Mesendoderm (in vitro differentiated cells): Measurements from ENCODE around the gene DNAH10.

ENCODE experiments used
- DNase-seq: peaks from one replicate; pipeline ENCODE4 v3.0.0; 2013
- H2AK5ac ChIP-seq: 2 replicates; pipeline ENCODE4 v1.6.1; 2013; ENCODE audit warnings: low read length, inconsistent platforms
- H2BK120ac ChIP-seq: 2 replicates; pipeline ENCODE4 v1.6.1; 2013; ENCODE audit warnings: low read depth, mild to moderate bottlenecking, low read length, moderate library complexity, mixed read lengths
- H2BK15ac ChIP-seq: replicated peaks from 2 replicates; pipeline ENCODE4 v1.6.1; 2013; ENCODE audit warnings: low read depth, mild to moderate bottlenecking, moderate library complexity
- H2BK5ac ChIP-seq: 2 replicates; pipeline ENCODE4 v1.6.1; 2013; ENCODE audit warnings: low read length, inconsistent platforms
- H3K18ac ChIP-seq: 2 replicates; pipeline ENCODE4 v1.6.1; 2013; ENCODE audit warnings: mild to moderate bottlenecking, low read length, mixed read lengths
- H3K23ac ChIP-seq: one replicate; pipeline ENCODE4 v1.6.1; 2013; ENCODE audit warnings: low read length
- H3K27ac ChIP-seq: 2 replicates; pipeline ENCODE4 v1.5.1; 2013; ENCODE audit warnings: low read depth, mild to moderate bottlenecking, inconsistent platforms, low read length, moderate library complexity
- H3K27me3 ChIP-seq: 2 replicates; pipeline ENCODE4 v1.6.1; 2013; ENCODE audit warnings: low read length, control low read depth, mild to moderate bottlenecking, inconsistent platforms; ENCODE audit not compliant: insufficient read depth, poor library complexity
- H3K36me3 ChIP-seq: 2 replicates; pipeline ENCODE4 v1.6.1; 2013; ENCODE audit warnings: low read length, inconsistent platforms; ENCODE audit not compliant: control insufficient read depth, insufficient read depth
- H3K4ac ChIP-seq: one replicate; pipeline ENCODE4 v1.6.1; 2013; ENCODE audit warnings: low read depth, mild to moderate bottlenecking, low read length, moderate library complexity
- H3K4me1 ChIP-seq: 2 replicates; pipeline ENCODE4 v1.6.1; 2013; ENCODE audit warnings: low read depth, low read length, inconsistent platforms; ENCODE audit not compliant: control insufficient read depth
- H3K4me2 ChIP-seq: 2 replicates; pipeline ENCODE4 v1.6.1; 2013; ENCODE audit warnings: low read length
- H3K4me3 ChIP-seq: 2 replicates; pipeline ENCODE4 v1.5.1; 2013; ENCODE audit warnings: mild to moderate bottlenecking, low read length
- H3K56ac ChIP-seq: one replicate; pipeline ENCODE4 v1.6.1; 2013; ENCODE audit warnings: low read length
- H3K79me1 ChIP-seq: 2 replicates; pipeline ENCODE4 v1.6.1; 2013; ENCODE audit warnings: low read length, inconsistent platforms
- H3K79me2 ChIP-seq: 2 replicates; pipeline ENCODE4 v1.6.1; 2013; ENCODE audit warnings: mild to moderate bottlenecking, low read length; ENCODE audit not compliant: control insufficient read depth, insufficient read depth
- H3K9ac ChIP-seq: 2 replicates; pipeline ENCODE4 v1.6.1; 2013; ENCODE audit warnings: low read length, inconsistent platforms
- H4K5ac ChIP-seq: one replicate; pipeline ENCODE4 v1.6.1; 2013; ENCODE audit warnings: low read length
- H4K8ac ChIP-seq: one replicate; pipeline ENCODE4 v1.6.1; 2013; ENCODE audit warnings: low read depth, mild to moderate bottlenecking, control low read depth, low read length, moderate library complexity
- WGBS: extraction: QIAGEN DNeasy Blood & Tissue Kit; methylation state at CpG from one replicate; pipeline ENCODE4 v1.1.7; 2013; ENCODE audit warnings: low lambda C conversion rate, missing lambda C conversion rate; ENCODE audit not compliant: insufficient coverage; ENCODE audit errors: extremely low coverage; 5-methylcytosine and 5-hydroxymethylcytosine counted together

The DNAH10 gene

DNA sequence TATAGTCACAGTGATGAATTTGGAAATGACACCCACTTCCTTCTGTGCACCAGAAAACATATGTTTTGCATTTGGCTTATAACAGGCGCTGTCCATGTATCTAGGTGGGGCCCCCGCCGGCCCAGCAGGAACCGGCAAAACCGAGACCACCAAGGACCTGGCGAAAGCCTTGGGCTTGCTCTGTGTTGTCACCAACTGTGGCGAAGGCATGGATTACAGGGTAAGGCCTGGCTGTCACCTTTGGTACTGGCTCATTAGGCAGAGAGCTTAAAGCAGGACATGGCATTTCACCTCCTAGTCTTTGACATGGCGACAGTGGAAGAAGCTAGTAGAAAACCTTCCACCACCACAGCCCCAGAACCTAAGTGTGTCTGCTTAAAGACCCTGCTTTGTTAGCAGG lies 85.8 kb downstream of the DNAH10 start:
- DNase-seq: no peak
- no peaks in the 10 kb centered on the region for H3K79me1 ChIP-seq
- H3K23ac ChIP-seq: no peak overlapping the region
- no peak overlapping the region for H4K5ac ChIP-seq
- no peak overlapping the region for H2BK5ac ChIP-seq
- H3K27me3 ChIP-seq: no peaks in the 10 kb centered on the region
- no peak overlapping the region for H3K27ac ChIP-seq
- H2AK5ac ChIP-seq: no peak overlapping the region
- no peaks in the 10 kb centered on the region for H3K4me1 ChIP-seq
- H4K8ac ChIP-seq: no peak overlapping the region
- H3K4ac ChIP-seq: no peak overlapping the region
- H3K36me3 ChIP-seq: no peaks in the 10 kb centered on the region
- no peak overlapping the region for H3K9ac ChIP-seq
- no peaks in the 10 kb centered on the region for H3K79me2 ChIP-seq
- no peak overlapping the region for H3K56ac ChIP-seq
- WGBS: no CpG with 5 or more reads among the region's 8 CpGs
- H3K4me3 ChIP-seq: no peak overlapping the region
- no peak overlapping the region for H3K4me2 ChIP-seq
- no peak overlapping the region for H2BK15ac ChIP-seq
- H2BK120ac ChIP-seq: no peak overlapping the region
- H3K18ac ChIP-seq: no peak overlapping the region

DNA sequence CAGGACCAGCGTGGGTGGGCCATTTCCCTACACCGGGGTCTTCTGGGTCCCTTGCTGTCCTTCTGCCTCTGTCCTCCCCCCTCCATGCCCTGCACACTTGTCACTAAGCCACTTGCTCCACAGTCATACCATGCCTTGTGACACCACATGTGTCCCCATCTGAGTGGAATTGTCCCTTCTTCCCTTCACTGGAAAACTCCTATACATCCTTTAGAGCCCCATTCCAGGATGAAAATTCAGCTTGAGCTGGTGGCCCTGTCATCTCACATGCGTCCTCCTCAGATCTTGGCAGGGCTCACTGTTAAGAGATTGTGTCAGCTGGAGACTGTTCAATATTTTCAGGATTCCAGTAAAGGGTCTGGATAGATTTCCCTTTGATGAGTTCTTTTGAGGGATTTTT lies 87.4 kb downstream of the DNAH10 start:
- Histone ChIP-seq H2BK5ac (no peak overlapping the region), H3K4me2 (no peak overlapping the region), H3K4ac (no peak overlapping the region), H3K79me1 (no peaks in the 10 kb centered on the region), H3K23ac (no peak overlapping the region), H3K4me3 (no peak overlapping the region), H2BK120ac (no peak overlapping the region), H4K8ac (no peak overlapping the region), H3K27ac (no peak overlapping the region), H3K4me1 (no peaks in the 10 kb centered on the region), H2BK15ac (no peak overlapping the region), H3K56ac (no peak overlapping the region), H3K9ac (no peak overlapping the region), H4K5ac (no peak overlapping the region), H3K27me3 (no peaks in the 10 kb centered on the region), H3K36me3 (no peaks in the 10 kb centered on the region), H2AK5ac (no peak overlapping the region), H3K18ac (no peak overlapping the region), H3K79me2 (no peaks in the 10 kb centered on the region)
- no peak for DNase-seq
- WGBS: no CpG with 5 or more reads among the region's 3 CpGs

GRCh38 chr12:123850246-123851134 lies 88.4 kb downstream of the DNAH10 start:
- no peaks in the 10 kb centered on the region for H3K36me3 ChIP-seq
- no peak for DNase-seq
- H2AK5ac ChIP-seq: no peak overlapping the region
- H3K27me3 ChIP-seq: no peaks in the 10 kb centered on the region
- H3K27ac ChIP-seq: no peak overlapping the region
- no peak overlapping the region for H2BK5ac ChIP-seq
- H3K4me3 ChIP-seq: no peak overlapping the region
- no peak overlapping the region for H3K4me2 ChIP-seq
- no peak overlapping the region for H3K9ac ChIP-seq
- H4K5ac ChIP-seq: no peak overlapping the region
- no peak overlapping the region for H4K8ac ChIP-seq
- no peaks in the 10 kb centered on the region for H3K4me1 ChIP-seq
- no peak overlapping the region for H3K18ac ChIP-seq
- no peak overlapping the region for H3K23ac ChIP-seq
- H2BK120ac ChIP-seq: no peak overlapping the region
- H3K56ac ChIP-seq: no peak overlapping the region
- no peak overlapping the region for H2BK15ac ChIP-seq
- no peaks in the 10 kb centered on the region for H3K79me2 ChIP-seq
- no peak overlapping the region for H3K4ac ChIP-seq
- H3K79me1 ChIP-seq: no peaks in the 10 kb centered on the region
- WGBS: no CpG with 5 or more reads among the region's 34 CpGs

GRCh38 chr12:123853396-123854070 lies 91.4 kb downstream of the DNAH10 start:
- WGBS: no CpG with 5 or more reads among the region's 28 CpGs
- no peak overlapping the region for H3K4me3 ChIP-seq
- no peak overlapping the region for H2BK5ac ChIP-seq
- H4K8ac ChIP-seq: no peak overlapping the region
- H2BK15ac ChIP-seq: no peak overlapping the region
- H3K79me1 ChIP-seq: no peaks in the 10 kb centered on the region
- no peak overlapping the region for H3K9ac ChIP-seq
- no peak overlapping the region for H3K4me2 ChIP-seq
- H3K36me3 ChIP-seq: no peaks in the 10 kb centered on the region
- H3K27me3 ChIP-seq: no peaks in the 10 kb centered on the region
- H4K5ac ChIP-seq: no peak overlapping the region
- H3K4me1 ChIP-seq: no peaks in the 10 kb centered on the region
- H3K79me2 ChIP-seq: no peaks in the 10 kb centered on the region
- H3K23ac ChIP-seq: no peak overlapping the region
- no peak overlapping the region for H3K27ac ChIP-seq
- no peak overlapping the region for H2AK5ac ChIP-seq
- H2BK120ac ChIP-seq: no peak overlapping the region
- no peak overlapping the region for H3K4ac ChIP-seq
- no peak for DNase-seq
- no peak overlapping the region for H3K18ac ChIP-seq
- no peak overlapping the region for H3K56ac ChIP-seq

DNA sequence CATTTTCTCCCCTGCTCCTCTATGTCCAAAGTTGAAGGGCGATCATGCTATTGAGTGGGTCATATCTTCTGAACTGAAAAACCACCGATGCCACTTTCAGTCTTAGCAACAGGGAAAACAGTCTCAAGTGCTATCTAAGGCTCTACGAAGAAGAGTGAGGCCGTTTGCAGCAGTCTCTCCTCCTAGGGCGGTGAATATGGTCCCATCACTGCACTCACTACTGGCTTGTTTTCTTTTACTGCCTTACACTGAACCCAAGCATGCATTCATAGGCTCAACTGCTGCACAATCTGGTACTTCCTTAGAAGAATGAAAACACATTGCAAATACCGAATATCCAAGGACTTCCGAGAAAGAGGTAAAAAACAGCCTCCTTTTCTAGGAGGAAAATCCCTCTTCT lies 92.1 kb downstream of the DNAH10 start:
- no CpG with 5 or more reads among the region's 7 CpGs for WGBS
- Histone ChIP-seq H3K79me2 (no peaks in the 10 kb centered on the region), H2AK5ac (no peak overlapping the region), H4K5ac (no peak overlapping the region), H3K79me1 (no peaks in the 10 kb centered on the region), H2BK120ac (no peak overlapping the region), H3K9ac (no peak overlapping the region), H3K18ac (no peak overlapping the region), H3K4me2 (no peak overlapping the region), H4K8ac (no peak overlapping the region), H3K27me3 (no peaks in the 10 kb centered on the region), H3K27ac (no peak overlapping the region), H3K4me1 (no peaks in the 10 kb centered on the region), H2BK15ac (no peak overlapping the region), H3K4ac (no peak overlapping the region), H3K36me3 (no peaks in the 10 kb centered on the region), H2BK5ac (no peak overlapping the region), H3K4me3 (no peak overlapping the region), H3K56ac (no peak overlapping the region), H3K23ac (no peak overlapping the region)
- no peak for DNase-seq
